PC-3 (cell line): ENCODE results near the gene ARFGEF2.

ENCODE experiments used
- CTCF ChIP-seq: fragments of 300-600 bp; sonication (generic); conservative IDR thresholded peaks from 2 replicates; pipeline ENCODE4 v1.5.1; 2017; ENCODE audit warnings: antibody characterized with exemption, low read depth, mild to moderate bottlenecking, low read length
- EZH2phosphoT487 ChIP-seq: fragments of 300-600 bp; sonication (generic); IDR thresholded peaks from 2 replicates; pipeline ENCODE4 v1.6.1; 2018; ENCODE audit warnings: mild to moderate bottlenecking, antibody characterized with exemption, low read length, borderline replicate concordance

GRCh38 chr20:48930035-48930434 is 8.5 kb downstream of the ARFGEF2 start:
- TF ChIP-seq CTCF (no peak), EZH2phosphoT487 (no peak)
